Neural cell (in vitro differentiated cells): ENCODE data around the gene OR10K2. TPM values are rescaled to one million over a fixed set of nuclear protein-coding genes. Genes with fewer than 3 reads are reported as not detected.

Experiments
- H2AFZ ChIP-seq: fragments of 200-600, 300-800 bp; sonication (generic), shearing (Covaris generic); 2 replicates; pipeline ENCODE4 v1.6.0; 2014; ENCODE audit warnings: low read depth, mild to moderate bottlenecking, antibody characterized with exemption, low read length, moderate library complexity
- H3F3A ChIP-seq: fragments of 200-600 bp; shearing (Covaris generic); 2 replicates; pipeline ENCODE4 v1.6.1; 2016; ENCODE audit warnings: mild to moderate bottlenecking, moderate library complexity, mixed read lengths, antibody characterized with exemption, low read length; ENCODE audit not compliant: insufficient read depth, poor library complexity, severe bottlenecking
- H3K27ac ChIP-seq: fragments of 200-600, 300-800 bp; sonication (generic), shearing (Covaris generic); 2 replicates; pipeline ENCODE4 v1.5.1; 2014; ENCODE audit warnings: mild to moderate bottlenecking, low read length, moderate library complexity
- H3K27me3 ChIP-seq: fragments of 300-800, 200-600 bp; sonication (generic), shearing (Covaris generic); 2 replicates; pipeline ENCODE4 v1.6.0; 2014; ENCODE audit warnings: mild to moderate bottlenecking, low read depth, low read length, moderate library complexity; ENCODE audit not compliant: insufficient read depth
- H3K36me3 ChIP-seq: fragments of 300-800, 200-600 bp; sonication (generic), shearing (Covaris generic); 2 replicates; pipeline ENCODE4 v1.5.1; 2014; ENCODE audit warnings: mild to moderate bottlenecking, antibody characterized with exemption, low read length, moderate library complexity; ENCODE audit not compliant: insufficient read depth
- H3K4me2 ChIP-seq: fragments of 300-800, 200-600 bp; sonication (generic), shearing (Covaris generic); 2 replicates; pipeline ENCODE4 v1.6.0; 2014; ENCODE audit warnings: mild to moderate bottlenecking, low read length
- H3K4me3 ChIP-seq: fragments of 300-800, 200-600 bp; sonication (generic), shearing (Covaris generic); 2 replicates; pipeline ENCODE4 v1.5.1; 2014; ENCODE audit warnings: mild to moderate bottlenecking, low read length, moderate library complexity
- H3K79me2 ChIP-seq: fragments of 200-600 bp; shearing (Covaris generic); replicated peaks from 2 replicates; pipeline ENCODE4 v1.6.0; 2014; ENCODE audit warnings: mild to moderate bottlenecking, low read length, moderate library complexity; ENCODE audit not compliant: insufficient read depth
- H3K9ac ChIP-seq: fragments of 300-800, 200-600 bp; sonication (generic), shearing (Covaris generic); 2 replicates; pipeline ENCODE4 v1.6.1; 2016; ENCODE audit warnings: mild to moderate bottlenecking, low read length, mixed read lengths
- H3K9me2 ChIP-seq: fragments of 200-600 bp; shearing (Covaris generic); 2 replicates; pipeline ENCODE4 v1.6.1; 2016; ENCODE audit warnings: mild to moderate bottlenecking, low read length, mixed read lengths; ENCODE audit not compliant: insufficient read depth
- H3K9me3 ChIP-seq: fragments of 200-600, 300-800 bp; sonication (generic), shearing (Covaris generic); 2 replicates; pipeline ENCODE4 v1.6.1; 2016; ENCODE audit warnings: mild to moderate bottlenecking, mixed run types, low read length, moderate library complexity, mixed read lengths
- H4K20me1 ChIP-seq: fragments of 200-600 bp; shearing (Covaris generic); 2 replicates; pipeline ENCODE4 v1.6.1; 2016; ENCODE audit warnings: mild to moderate bottlenecking, mixed run types; ENCODE audit not compliant: insufficient read depth
- EP300 ChIP-seq: fragments of 450-650 bp; conservative IDR thresholded peaks from 2 replicates; pipeline ENCODE4 v1.6.1; 2014; ENCODE audit warnings: antibody characterized with exemption, mild to moderate bottlenecking, moderate library complexity; ENCODE audit not compliant: poor library complexity, severe bottlenecking
- EZH2 ChIP-seq: fragments of 200-600, 300-800 bp; shearing (Covaris generic), sonication (generic); IDR thresholded peaks from 2 replicates; pipeline ENCODE4 v1.6.1; 2014; ENCODE audit warnings: antibody characterized with exemption, low read length, borderline replicate concordance, mild to moderate bottlenecking; ENCODE audit not compliant: insufficient read depth, poor library complexity, severe bottlenecking
- MXI1 ChIP-seq: fragments of 450-650 bp; conservative IDR thresholded peaks from 2 replicates; pipeline ENCODE4 v1.6.1; 2014; ENCODE audit warnings: antibody characterized with exemption, mild to moderate bottlenecking; ENCODE audit not compliant: poor library complexity, severe bottlenecking
- POLR2AphosphoS5 ChIP-seq: IDR thresholded peaks from 2 replicates; pipeline ENCODE4 v1.6.1; 2012
- RAD21 ChIP-seq: fragments of 450-650 bp; conservative IDR thresholded peaks from 2 replicates; pipeline ENCODE4 v1.6.1; 2014; ENCODE audit warnings: antibody characterized with exemption, mild to moderate bottlenecking, moderate library complexity
- SMC3 ChIP-seq: fragments of 450-650 bp; conservative IDR thresholded peaks from 2 replicates; pipeline ENCODE4 v1.6.1; 2014; ENCODE audit warnings: antibody characterized with exemption, mild to moderate bottlenecking, moderate library complexity; ENCODE audit not compliant: poor library complexity
- TAF1 ChIP-seq: IDR thresholded peaks from 2 replicates; pipeline ENCODE4 v1.6.1; 2012; ENCODE audit warnings: low read depth
- polyA plus RNA-seq: library from polyadenylated mRNA; depleted of rRNA; stranded (reverse); fragments of >200 nt; gene quantifications from 2 replicates; pipeline ENCODE4 v1.2.3, GENCODE V29; 2014
- TF ChIP-seq, protein P1 (sequence below): IDR thresholded peaks from 2 replicates; pipeline ENCODE4 v1.6.1; 2012; ENCODE audit warnings: borderline replicate concordance
- TF ChIP-seq, protein P2 (sequence below): fragments of 450-650 bp; IDR thresholded peaks from 2 replicates; pipeline ENCODE4 v1.5.1; 2014; ENCODE audit warnings: antibody characterized with exemption, mild to moderate bottlenecking, moderate library complexity; ENCODE audit not compliant: poor library complexity, severe bottlenecking

The OR10K2 gene
- polyA plus RNA-seq, 1 donor from 2014 or later: not detected

DNA sequence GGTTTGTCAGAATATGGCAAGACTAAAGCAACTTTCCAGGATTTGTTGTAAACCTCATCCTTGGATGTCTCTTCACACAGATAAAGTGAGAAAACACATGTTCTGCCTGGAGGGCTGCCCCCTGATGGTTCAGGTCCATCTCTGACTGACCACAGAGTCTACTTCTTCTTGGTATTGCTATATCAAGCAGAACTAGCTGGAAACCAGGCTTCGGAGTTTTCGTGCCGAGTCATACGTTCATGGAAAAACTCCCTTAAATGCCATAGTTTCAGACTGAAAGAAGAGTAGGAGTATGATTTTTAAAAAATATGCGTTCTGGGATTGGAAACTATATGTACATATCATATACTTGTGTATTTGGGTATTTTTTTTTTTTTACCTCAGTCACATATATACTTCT lies 32.6 kb downstream of the OR10K2 start:
- Histone ChIP-seq H3F3A (no peaks in the 10 kb centered on the region), H4K20me1 (no peaks in the 10 kb centered on the region), H3K36me3 (no peaks in the 10 kb centered on the region), H3K4me3 (no peak overlapping the region), H3K9ac (no peak overlapping the region), H3K9me2 (no peaks in the 10 kb centered on the region), H3K27ac (no peak overlapping the region), H3K9me3 (no peaks in the 10 kb centered on the region), H3K27me3 (no peaks in the 10 kb centered on the region), H3K79me2 (no peaks in the 10 kb centered on the region), H3K4me2 (no peak overlapping the region), H2AFZ (no peak overlapping the region)
- TF ChIP-seq EZH2: no peak
- TF ChIP-seq, protein P1, sequence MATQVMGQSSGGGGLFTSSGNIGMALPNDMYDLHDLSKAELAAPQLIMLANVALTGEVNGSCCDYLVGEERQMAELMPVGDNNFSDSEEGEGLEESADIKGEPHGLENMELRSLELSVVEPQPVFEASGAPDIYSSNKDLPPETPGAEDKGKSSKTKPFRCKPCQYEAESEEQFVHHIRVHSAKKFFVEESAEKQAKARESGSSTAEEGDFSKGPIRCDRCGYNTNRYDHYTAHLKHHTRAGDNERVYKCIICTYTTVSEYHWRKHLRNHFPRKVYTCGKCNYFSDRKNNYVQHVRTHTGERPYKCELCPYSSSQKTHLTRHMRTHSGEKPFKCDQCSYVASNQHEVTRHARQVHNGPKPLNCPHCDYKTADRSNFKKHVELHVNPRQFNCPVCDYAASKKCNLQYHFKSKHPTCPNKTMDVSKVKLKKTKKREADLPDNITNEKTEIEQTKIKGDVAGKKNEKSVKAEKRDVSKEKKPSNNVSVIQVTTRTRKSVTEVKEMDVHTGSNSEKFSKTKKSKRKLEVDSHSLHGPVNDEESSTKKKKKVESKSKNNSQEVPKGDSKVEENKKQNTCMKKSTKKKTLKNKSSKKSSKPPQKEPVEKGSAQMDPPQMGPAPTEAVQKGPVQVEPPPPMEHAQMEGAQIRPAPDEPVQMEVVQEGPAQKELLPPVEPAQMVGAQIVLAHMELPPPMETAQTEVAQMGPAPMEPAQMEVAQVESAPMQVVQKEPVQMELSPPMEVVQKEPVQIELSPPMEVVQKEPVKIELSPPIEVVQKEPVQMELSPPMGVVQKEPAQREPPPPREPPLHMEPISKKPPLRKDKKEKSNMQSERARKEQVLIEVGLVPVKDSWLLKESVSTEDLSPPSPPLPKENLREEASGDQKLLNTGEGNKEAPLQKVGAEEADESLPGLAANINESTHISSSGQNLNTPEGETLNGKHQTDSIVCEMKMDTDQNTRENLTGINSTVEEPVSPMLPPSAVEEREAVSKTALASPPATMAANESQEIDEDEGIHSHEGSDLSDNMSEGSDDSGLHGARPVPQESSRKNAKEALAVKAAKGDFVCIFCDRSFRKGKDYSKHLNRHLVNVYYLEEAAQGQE: no peak
- TF ChIP-seq, protein P2, sequence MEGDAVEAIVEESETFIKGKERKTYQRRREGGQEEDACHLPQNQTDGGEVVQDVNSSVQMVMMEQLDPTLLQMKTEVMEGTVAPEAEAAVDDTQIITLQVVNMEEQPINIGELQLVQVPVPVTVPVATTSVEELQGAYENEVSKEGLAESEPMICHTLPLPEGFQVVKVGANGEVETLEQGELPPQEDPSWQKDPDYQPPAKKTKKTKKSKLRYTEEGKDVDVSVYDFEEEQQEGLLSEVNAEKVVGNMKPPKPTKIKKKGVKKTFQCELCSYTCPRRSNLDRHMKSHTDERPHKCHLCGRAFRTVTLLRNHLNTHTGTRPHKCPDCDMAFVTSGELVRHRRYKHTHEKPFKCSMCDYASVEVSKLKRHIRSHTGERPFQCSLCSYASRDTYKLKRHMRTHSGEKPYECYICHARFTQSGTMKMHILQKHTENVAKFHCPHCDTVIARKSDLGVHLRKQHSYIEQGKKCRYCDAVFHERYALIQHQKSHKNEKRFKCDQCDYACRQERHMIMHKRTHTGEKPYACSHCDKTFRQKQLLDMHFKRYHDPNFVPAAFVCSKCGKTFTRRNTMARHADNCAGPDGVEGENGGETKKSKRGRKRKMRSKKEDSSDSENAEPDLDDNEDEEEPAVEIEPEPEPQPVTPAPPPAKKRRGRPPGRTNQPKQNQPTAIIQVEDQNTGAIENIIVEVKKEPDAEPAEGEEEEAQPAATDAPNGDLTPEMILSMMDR: no peak
- TF ChIP-seq EP300: no peak
- TF ChIP-seq MXI1: no peak
- TF ChIP-seq SMC3: no peak
- no peak for TF ChIP-seq RAD21
- TF ChIP-seq POLR2AphosphoS5: no peak
- TF ChIP-seq TAF1: no peak

DNA sequence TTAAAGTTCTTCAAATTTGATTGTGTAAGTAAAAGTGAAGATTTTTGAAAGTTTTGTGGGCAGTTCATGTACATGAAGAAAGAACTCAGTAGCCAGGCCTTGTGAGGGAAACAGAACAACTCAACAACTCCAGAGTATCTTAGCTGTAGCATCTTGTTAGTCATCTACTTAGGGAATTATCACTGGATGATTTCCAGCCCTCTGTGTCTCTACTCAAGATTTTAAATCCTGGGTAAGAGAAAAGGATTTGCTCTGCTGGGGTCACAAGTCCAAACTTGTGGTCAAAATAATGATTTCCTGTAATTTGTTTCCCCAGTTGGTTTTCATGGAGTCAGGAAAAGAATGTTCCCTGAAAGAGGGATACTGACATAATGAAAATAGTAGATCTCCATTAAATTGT lies 34.9 kb downstream of the OR10K2 start:
- Histone ChIP-seq H3K4me2 (no peak overlapping the region), H3K9ac (no peak overlapping the region), H3K9me3 (no peaks in the 10 kb centered on the region), H3K27ac (no peak overlapping the region), H3K27me3 (no peaks in the 10 kb centered on the region), H2AFZ (no peak overlapping the region), H3F3A (no peaks in the 10 kb centered on the region), H3K9me2 (no peaks in the 10 kb centered on the region), H4K20me1 (no peaks in the 10 kb centered on the region), H3K4me3 (no peak overlapping the region), H3K79me2 (no peaks in the 10 kb centered on the region), H3K36me3 (no peaks in the 10 kb centered on the region)
- TF ChIP-seq POLR2AphosphoS5: no peak
- TF ChIP-seq, protein P2: no peak
- no peak for TF ChIP-seq EZH2
- no peak for TF ChIP-seq SMC3
